Epithelial cell of proximal tubule (primary cell): ENCODE measurements around the gene SLC35C1. TPM values are rescaled to one million over a fixed set of nuclear protein-coding genes. Genes with fewer than 3 reads are reported as not detected.

Source experiments
- DNase-seq: peaks from one replicate; pipeline ENCODE4 v3.0.0-alpha.2; 2011; ENCODE audit warnings: low read depth
- H3K4me3 ChIP-seq: 2 replicates; pipeline ENCODE4 v1.5.1; 2011; ENCODE audit warnings: low read depth, mild to moderate bottlenecking, low read length
- total RNA-seq: library from RNA; depleted of rRNA; stranded (reverse); fragments of >200 nt; gene quantifications from 2 replicates; pipeline ENCODE4 v1.2.3, GENCODE V29; 2015
- TF ChIP-seq, protein P1 (sequence below): conservative IDR thresholded peaks from 2 replicates; pipeline ENCODE4 v1.5.1; 2012; ENCODE audit warnings: low read depth, mild to moderate bottlenecking, low read length

SLC35C1 gene
- total RNA-seq, 1 donor from 2014 or later, result 15.1 TPM

DNA sequence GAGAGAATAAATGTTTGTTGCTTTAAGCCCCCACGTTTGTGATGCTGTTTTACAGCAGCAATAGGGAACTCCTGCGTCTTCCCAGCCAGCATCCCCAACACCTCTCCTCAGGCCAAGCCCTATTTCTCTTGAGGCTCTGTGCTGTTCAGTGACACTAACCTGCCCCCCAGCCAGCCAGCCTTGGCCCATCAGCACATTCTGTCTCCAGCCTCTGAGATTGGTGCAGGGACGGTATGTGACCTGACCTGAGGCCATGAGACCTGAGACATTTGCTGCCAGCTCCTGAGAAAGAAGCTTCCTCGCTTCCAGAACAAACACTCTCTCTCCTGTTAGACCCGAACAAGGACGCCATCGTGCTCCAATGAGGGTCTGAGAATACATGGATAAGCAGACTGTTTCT lies 38.5 kb upstream of the SLC35C1 start:
- H3K4me3 ChIP-seq, result no peak overlapping the region
- DNase-seq, result no peak
- TF ChIP-seq, protein P1, sequence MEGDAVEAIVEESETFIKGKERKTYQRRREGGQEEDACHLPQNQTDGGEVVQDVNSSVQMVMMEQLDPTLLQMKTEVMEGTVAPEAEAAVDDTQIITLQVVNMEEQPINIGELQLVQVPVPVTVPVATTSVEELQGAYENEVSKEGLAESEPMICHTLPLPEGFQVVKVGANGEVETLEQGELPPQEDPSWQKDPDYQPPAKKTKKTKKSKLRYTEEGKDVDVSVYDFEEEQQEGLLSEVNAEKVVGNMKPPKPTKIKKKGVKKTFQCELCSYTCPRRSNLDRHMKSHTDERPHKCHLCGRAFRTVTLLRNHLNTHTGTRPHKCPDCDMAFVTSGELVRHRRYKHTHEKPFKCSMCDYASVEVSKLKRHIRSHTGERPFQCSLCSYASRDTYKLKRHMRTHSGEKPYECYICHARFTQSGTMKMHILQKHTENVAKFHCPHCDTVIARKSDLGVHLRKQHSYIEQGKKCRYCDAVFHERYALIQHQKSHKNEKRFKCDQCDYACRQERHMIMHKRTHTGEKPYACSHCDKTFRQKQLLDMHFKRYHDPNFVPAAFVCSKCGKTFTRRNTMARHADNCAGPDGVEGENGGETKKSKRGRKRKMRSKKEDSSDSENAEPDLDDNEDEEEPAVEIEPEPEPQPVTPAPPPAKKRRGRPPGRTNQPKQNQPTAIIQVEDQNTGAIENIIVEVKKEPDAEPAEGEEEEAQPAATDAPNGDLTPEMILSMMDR, result no peak

DNA sequence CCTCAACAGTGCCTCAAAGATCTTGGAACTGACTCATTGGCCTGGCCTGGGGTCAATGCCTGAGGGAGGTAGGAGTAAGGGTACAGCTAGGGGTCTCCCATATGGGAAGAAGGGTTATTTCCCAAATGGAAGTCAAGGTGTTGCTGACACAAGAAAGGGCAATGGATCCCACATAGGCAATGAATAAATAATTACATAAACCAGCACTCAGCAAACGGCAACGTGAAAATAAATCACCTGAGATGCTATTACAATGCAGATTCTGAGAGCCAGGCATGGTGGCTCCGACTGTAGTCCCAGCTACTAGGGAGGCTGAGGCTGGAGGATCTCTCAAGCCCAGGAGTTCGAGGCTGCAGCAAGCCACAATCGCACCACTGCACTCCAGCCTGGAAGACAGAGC lies 36.5 kb upstream of the SLC35C1 start:
- TF ChIP-seq, protein P1, result no peak
- H3K4me3 ChIP-seq, result no peak overlapping the region
- no peak for DNase-seq

DNA sequence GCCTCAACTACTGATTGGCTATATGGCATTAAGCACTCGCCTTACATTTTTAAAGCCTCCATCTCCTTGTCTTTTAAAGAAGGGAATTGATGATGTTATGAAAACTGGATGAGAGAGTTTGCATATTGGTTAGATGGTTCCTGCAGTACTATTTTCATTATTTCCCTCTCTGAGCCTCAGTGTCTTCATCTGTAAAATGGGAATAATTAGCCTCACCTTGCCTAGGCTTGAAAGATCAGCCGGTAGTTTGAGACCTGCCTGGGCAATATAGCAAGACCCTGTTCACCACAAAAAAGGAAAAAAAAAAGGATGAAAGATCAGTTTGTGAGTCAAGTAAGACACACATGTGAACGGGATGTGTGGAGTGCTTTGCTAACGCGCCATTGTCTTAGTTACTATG lies 35.0 kb upstream of the SLC35C1 start:
- TF ChIP-seq, protein P1, result no peak
- DNase-seq, result no peak
- H3K4me3 ChIP-seq, result no peak overlapping the region

DNA sequence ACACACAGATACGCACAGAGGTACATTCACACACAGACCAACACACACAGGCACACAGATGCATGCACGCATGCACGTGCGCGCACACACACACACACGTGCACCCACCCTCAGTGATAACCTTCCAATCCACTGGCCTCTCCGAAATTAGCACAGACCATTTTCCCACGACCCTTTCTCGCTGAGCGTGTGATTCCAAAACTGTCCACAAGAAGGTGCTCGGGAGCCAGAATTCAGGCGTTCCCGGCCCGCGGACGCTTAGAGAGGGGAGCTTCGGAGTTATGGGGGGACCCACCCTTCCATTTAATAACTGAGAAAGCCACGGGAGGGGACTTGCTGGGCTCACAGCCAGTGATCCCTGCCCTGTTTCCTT lies 33.8 kb upstream of the SLC35C1 start:
- no peak for DNase-seq
- H3K4me3 ChIP-seq, result peak overlapping the region; percentile 53
- TF ChIP-seq, protein P1, result peak; percentile 86

DNA sequence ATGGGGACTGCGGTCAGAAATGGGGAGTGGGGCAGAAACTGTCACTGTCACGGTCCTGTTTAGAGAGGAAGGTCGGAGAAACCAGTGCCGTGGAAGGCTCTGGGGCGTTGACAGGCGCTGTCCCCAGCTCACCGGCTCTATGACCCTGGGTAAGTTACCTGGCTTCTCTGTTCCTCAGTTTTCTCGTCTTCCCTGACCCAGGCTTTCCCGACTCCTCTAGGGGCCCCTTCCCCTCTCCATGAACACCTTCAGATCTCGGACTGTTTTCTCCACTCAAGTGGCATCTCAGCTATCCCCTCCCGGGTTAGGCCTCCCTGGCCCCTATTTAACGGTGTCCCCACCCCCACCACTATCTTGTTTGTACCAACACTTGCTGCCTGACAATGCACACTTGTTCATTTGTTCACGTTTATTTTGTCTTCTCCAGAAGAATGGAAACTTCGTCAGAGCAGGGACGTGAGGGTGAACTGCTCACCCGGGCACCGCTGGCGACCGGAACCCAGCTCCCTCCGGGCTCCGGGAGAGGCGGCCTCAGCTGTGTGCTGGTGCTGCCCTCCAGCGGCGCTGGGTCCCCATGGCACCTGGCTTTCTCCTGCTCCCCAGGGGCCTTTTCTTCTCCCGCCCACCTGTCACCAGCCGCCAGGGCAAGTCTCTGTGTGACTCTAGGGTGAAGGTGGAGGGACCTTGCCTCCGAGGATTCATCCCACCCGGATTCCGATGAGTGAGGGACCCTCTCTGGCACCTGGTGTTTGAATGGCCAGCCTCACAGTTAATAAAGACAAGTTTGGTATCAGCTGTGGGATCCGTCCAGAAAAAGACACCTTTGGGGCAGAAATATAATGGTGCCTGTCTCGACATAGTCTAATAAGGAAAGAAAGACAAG lies 33.1 kb upstream of the SLC35C1 start:
- TF ChIP-seq, protein P1, result peak; percentile 90
- H3K4me3 ChIP-seq, result peak overlapping the region; percentile 53
- no peak for DNase-seq

DNA sequence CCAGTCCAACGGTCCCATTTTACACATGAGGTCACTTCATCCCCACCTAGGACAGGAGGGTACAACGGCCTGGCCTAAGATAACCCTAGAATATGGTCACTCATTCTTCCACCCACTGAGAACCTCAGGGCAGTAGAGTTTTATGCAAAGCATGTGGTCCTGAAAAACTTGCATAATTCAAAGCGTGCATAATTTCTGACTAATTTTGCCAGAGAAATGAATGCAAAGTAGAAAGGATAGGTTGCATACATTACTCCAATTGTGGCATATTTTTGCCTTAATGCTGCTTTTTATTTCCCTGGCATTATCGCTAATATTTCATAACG lies 32.5 kb upstream of the SLC35C1 start:
- no peak overlapping the region for H3K4me3 ChIP-seq
- TF ChIP-seq, protein P1, result no peak
- no peak for DNase-seq
